GM12892 (cell line): ENCODE results near the gene KAT14.

Experiments
- POLR2A ChIP-seq: IDR thresholded peaks from 2 replicates; pipeline ENCODE4 v1.6.1; 2011; ENCODE audit warnings: low read depth, low read length, control low read depth
- POLR2AphosphoS5 ChIP-seq: IDR thresholded peaks from 2 replicates; pipeline ENCODE4 v1.6.1; 2011; ENCODE audit warnings: low read depth, low read length, control low read depth

DNA sequence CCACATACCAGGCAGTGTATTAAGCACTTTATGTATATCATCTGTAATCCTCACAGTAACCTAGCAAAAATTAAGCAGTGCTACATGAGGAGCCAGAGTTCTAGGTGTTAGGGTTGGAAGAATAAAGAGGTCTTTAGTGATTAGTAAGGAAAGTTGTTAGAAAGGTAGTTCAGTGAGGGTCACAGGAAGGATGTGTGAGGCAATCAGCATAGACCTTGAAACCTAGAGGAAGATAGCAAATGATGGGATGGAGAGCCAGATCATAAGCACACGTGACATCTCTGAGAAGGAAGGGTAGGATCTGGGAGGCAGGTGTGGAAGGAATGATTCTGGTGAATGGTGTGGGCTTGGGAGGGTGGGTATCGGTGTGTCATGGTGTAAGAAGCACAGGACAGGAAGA, 2.2 kb downstream of the KAT14 start:
- no peak for TF ChIP-seq POLR2AphosphoS5
- TF ChIP-seq POLR2A: no peak
